ENCODE data around the gene SLC4A1AP. TPM values are rescaled to one million over a fixed set of nuclear protein-coding genes. Genes with fewer than 3 reads are reported as not detected.

Gene SLC4A1AP
- total and polyA plus RNA-seq, 5 experiments from 2014 or later = 25.3 to 28.6 (median 27.6) TPM

GRCh38 chr2:27742571-27742970 is 78.9 kb downstream of the SLC4A1AP start:
- ATAC-seq = no peak
- Mint-ChIP-seq H3K9me3 (peaks cover 0 to 3% (median 0%) of the 10 kb centered on the region in 9 donors), H3K27ac (no peak overlapping the region), H3K4me3 (no peak overlapping the region), H3K27me3 (peaks cover 0 to 4% (median 2%) of the 10 kb centered on the region in 5 donors), H3K4me1 (no peaks in the 10 kb centered on the region), H3K36me3 (peaks cover 0 to 4% (median 0%) of the 10 kb centered on the region in 3 donors)
- POLR2A ChIA-PET = no interaction called here
- no peak for DNase-seq

Other genes with a start within 250 kb of the SLC4A1AP start
- 100 to 1,000 TPM; 118 TPM for gene NRBP1, start 235.3 kb upstream of the SLC4A1AP start, total RNA-seq
- 100 to 1,000 TPM in 1 of 3 donors, 10 to 100 TPM in 2; 73.4 to 107 (median 78.8) TPM for gene NRBP1, start 235.3 kb upstream of the SLC4A1AP start, polyA plus RNA-seq
- 10 to 100 TPM; 20.9 to 23.7 TPM for gene KRTCAP3, start 221.5 kb upstream of the SLC4A1AP start, total RNA-seq
- gene KRTCAP3, start 221.5 kb upstream of the SLC4A1AP start, polyA plus RNA-seq = 1 to 10 TPM; 3.1 to 3.9 (median 3.6) TPM
- gene IFT172, start 174.1 kb upstream of the SLC4A1AP start, total RNA-seq = 10 to 100 TPM; 32.2 to 40.6 TPM
- gene IFT172, start 174.1 kb upstream of the SLC4A1AP start, polyA plus RNA-seq = 1 to 10 TPM; 1.1 to 4.9 (median 3.4) TPM
- not detected for gene FNDC4, start 168.7 kb upstream of the SLC4A1AP start, total RNA-seq
- gene FNDC4, start 168.7 kb upstream of the SLC4A1AP start, polyA plus RNA-seq = under 1 TPM in 2 of 3 donors, not detected in 1; 0.09 to 0.15 TPM
- gene GCKR, start 167.1 kb upstream of the SLC4A1AP start, total RNA-seq = not detected
- not detected for gene GCKR, start 167.1 kb upstream of the SLC4A1AP start, polyA plus RNA-seq
- gene ZNF512, start 80.8 kb upstream of the SLC4A1AP start, total RNA-seq = 10 to 100 TPM; 68.1 to 73.5 TPM
- gene ZNF512, start 80.8 kb upstream of the SLC4A1AP start, polyA plus RNA-seq = 10 to 100 TPM; 35.3 to 58.9 (median 50.1) TPM
- gene CCDC121, start 34.9 kb upstream of the SLC4A1AP start, total RNA-seq = 1 to 10 TPM; 1.6 to 1.8 TPM
- 1 to 10 TPM in 1 of 3 donors, under 1 TPM in 2; 0.38 to 1.8 (median 0.99) TPM for gene CCDC121, start 34.9 kb upstream of the SLC4A1AP start, polyA plus RNA-seq
- gene GPN1, start 34.8 kb upstream of the SLC4A1AP start, total RNA-seq = 10 to 100 TPM; 26.4 to 27.1 TPM
- 10 to 100 TPM; 57.1 to 70.4 (median 61.3) TPM for gene GPN1, start 34.8 kb upstream of the SLC4A1AP start, polyA plus RNA-seq
- gene SUPT7L, start 275 bp upstream of the SLC4A1AP start, total RNA-seq = 10 to 100 TPM; 49.7 to 52.0 TPM
- 10 to 100 TPM; 17.0 to 23.3 (median 19.9) TPM for gene SUPT7L, start 275 bp upstream of the SLC4A1AP start, polyA plus RNA-seq
- 10 to 100 TPM; 34.4 to 41.2 TPM for gene MRPL33, start 107.8 kb downstream of the SLC4A1AP start, total RNA-seq
- gene MRPL33, start 107.8 kb downstream of the SLC4A1AP start, polyA plus RNA-seq = 100 to 1,000 TPM; 196 to 245 (median 229) TPM
- gene RBKS, start 226.5 kb downstream of the SLC4A1AP start, total RNA-seq = 1 to 10 TPM; 1.5 to 1.8 TPM
- gene RBKS, start 226.5 kb downstream of the SLC4A1AP start, polyA plus RNA-seq = 1 to 10 TPM; 2.4 to 4.8 (median 3.0) TPM
- 10 to 100 TPM; 29.6 to 32.2 TPM for gene BABAM2, start 226.8 kb downstream of the SLC4A1AP start, total RNA-seq
- gene BABAM2, start 226.8 kb downstream of the SLC4A1AP start, polyA plus RNA-seq = 10 to 100 TPM; 50.5 to 60.2 (median 56.2) TPM